IPS-15b (cell line): ENCODE data around the gene SELP.

Experiments
- H3K27me3 ChIP-seq: one replicate; pipeline ENCODE4 v1.6.1; 2013; ENCODE audit warnings: low read length; ENCODE audit not compliant: control insufficient read depth, insufficient read depth
- H3K36me3 ChIP-seq: one replicate; pipeline ENCODE4 v1.6.1; 2013; ENCODE audit warnings: low read length; ENCODE audit not compliant: control insufficient read depth, insufficient read depth
- H3K4me1 ChIP-seq: one replicate; pipeline ENCODE4 v1.6.1; 2013; ENCODE audit warnings: mild to moderate bottlenecking, low read length; ENCODE audit not compliant: control insufficient read depth, insufficient read depth
- H3K4me3 ChIP-seq: one replicate; pipeline ENCODE4 v1.5.1; 2013; ENCODE audit warnings: low read depth, low read length
- H3K9ac ChIP-seq: one replicate; pipeline ENCODE4 v1.6.1; 2013; ENCODE audit warnings: low read depth, mild to moderate bottlenecking, low read length
- H3K9me3 ChIP-seq: one replicate; pipeline ENCODE4 v1.6.1; 2013; ENCODE audit warnings: mild to moderate bottlenecking, low read length; ENCODE audit not compliant: control insufficient read depth, insufficient read depth

SELP gene

GRCh38 chr1:169650551-169650950, 20.6 kb upstream of the SELP start:
- Histone ChIP-seq H3K27me3 (no peaks in the 10 kb centered on the region), H3K9ac (no peak overlapping the region), H3K4me1 (no peaks in the 10 kb centered on the region), H3K4me3 (no peak overlapping the region), H3K9me3 (no peaks in the 10 kb centered on the region), H3K36me3 (no peaks in the 10 kb centered on the region)

- Histone ChIP-seq H3K36me3 (no peaks in the 10 kb centered on the region), H3K4me3 (no peak overlapping the region), H3K9ac (no peak overlapping the region), H3K4me1 (no peaks in the 10 kb centered on the region), H3K27me3 (no peaks in the 10 kb centered on the region), H3K9me3 (no peaks in the 10 kb centered on the region)
Measured at GRCh38 chr1:169648709-169649108, 18.8 kb upstream of the SELP start.

GRCh38 chr1:169648187-169648586, 18.3 kb upstream of the SELP start:
- H3K36me3 ChIP-seq = no peaks in the 10 kb centered on the region
- H3K9me3 ChIP-seq = no peaks in the 10 kb centered on the region
- no peaks in the 10 kb centered on the region for H3K4me1 ChIP-seq
- no peaks in the 10 kb centered on the region for H3K27me3 ChIP-seq
- H3K4me3 ChIP-seq = no peak overlapping the region
- no peak overlapping the region for H3K9ac ChIP-seq

GRCh38 chr1:169647512-169647911, 17.6 kb upstream of the SELP start:
- no peaks in the 10 kb centered on the region for H3K4me1 ChIP-seq
- no peak overlapping the region for H3K4me3 ChIP-seq
- H3K9ac ChIP-seq = no peak overlapping the region
- no peaks in the 10 kb centered on the region for H3K9me3 ChIP-seq
- H3K36me3 ChIP-seq = no peaks in the 10 kb centered on the region
- no peaks in the 10 kb centered on the region for H3K27me3 ChIP-seq

- no peaks in the 10 kb centered on the region for H3K27me3 ChIP-seq
- H3K9me3 ChIP-seq = no peaks in the 10 kb centered on the region
- H3K4me3 ChIP-seq = no peak overlapping the region
- H3K4me1 ChIP-seq = no peaks in the 10 kb centered on the region
- H3K9ac ChIP-seq = no peak overlapping the region
- no peaks in the 10 kb centered on the region for H3K36me3 ChIP-seq
Measured at GRCh38 chr1:169644297-169644696, 14.4 kb upstream of the SELP start.

GRCh38 chr1:169634877-169635276, 5.0 kb upstream of the SELP start:
- no peaks in the 10 kb centered on the region for H3K9me3 ChIP-seq
- H3K4me1 ChIP-seq = no peaks in the 10 kb centered on the region
- H3K36me3 ChIP-seq = no peaks in the 10 kb centered on the region
- no peaks in the 10 kb centered on the region for H3K27me3 ChIP-seq
- no peak overlapping the region for H3K4me3 ChIP-seq
- H3K9ac ChIP-seq = no peak overlapping the region

- H3K9me3 ChIP-seq = no peaks in the 10 kb centered on the region
Measured at GRCh38 chr1:169634145-169634544, 4.2 kb upstream of the SELP start.

GRCh38 chr1:169631249-169631648, 1.3 kb upstream of the SELP start:
- no peak overlapping the region for H3K9ac ChIP-seq
- no peaks in the 10 kb centered on the region for H3K36me3 ChIP-seq
- no peaks in the 10 kb centered on the region for H3K9me3 ChIP-seq
- H3K27me3 ChIP-seq = no peaks in the 10 kb centered on the region
- H3K4me3 ChIP-seq = no peak overlapping the region
- no peaks in the 10 kb centered on the region for H3K4me1 ChIP-seq

More at GRCh38 chr1:169634145-169634544, 4.2 kb upstream of the SELP start:
- H3K9ac ChIP-seq = no peak overlapping the region
- no peaks in the 10 kb centered on the region for H3K36me3 ChIP-seq
- H3K4me3 ChIP-seq = no peak overlapping the region
- no peaks in the 10 kb centered on the region for H3K4me1 ChIP-seq
- H3K27me3 ChIP-seq = no peaks in the 10 kb centered on the region

GRCh38 chr1:169624912-169625311, 5.0 kb downstream of the SELP start:
- no peak overlapping the region for H3K9ac ChIP-seq
- H3K36me3 ChIP-seq = no peaks in the 10 kb centered on the region
- no peaks in the 10 kb centered on the region for H3K4me1 ChIP-seq
- H3K4me3 ChIP-seq = no peak overlapping the region
- H3K27me3 ChIP-seq = no peaks in the 10 kb centered on the region
- no peaks in the 10 kb centered on the region for H3K9me3 ChIP-seq

GRCh38 chr1:169624122-169624521, 5.8 kb downstream of the SELP start:
- Histone ChIP-seq H3K4me1 (no peaks in the 10 kb centered on the region), H3K36me3 (no peaks in the 10 kb centered on the region), H3K9me3 (no peaks in the 10 kb centered on the region), H3K9ac (no peak overlapping the region), H3K27me3 (no peaks in the 10 kb centered on the region), H3K4me3 (no peak overlapping the region)

GRCh38 chr1:169623132-169623926, 6.6 kb downstream of the SELP start:
- no peak overlapping the region for H3K9ac ChIP-seq
- H3K36me3 ChIP-seq = no peaks in the 10 kb centered on the region
- H3K27me3 ChIP-seq = no peaks in the 10 kb centered on the region
- H3K9me3 ChIP-seq = no peaks in the 10 kb centered on the region
- H3K4me3 ChIP-seq = no peak overlapping the region
- H3K4me1 ChIP-seq = no peaks in the 10 kb centered on the region

GRCh38 chr1:169620565-169620964, 9.4 kb downstream of the SELP start:
- Histone ChIP-seq H3K36me3 (no peaks in the 10 kb centered on the region), H3K27me3 (no peaks in the 10 kb centered on the region), H3K9me3 (no peaks in the 10 kb centered on the region), H3K9ac (no peak overlapping the region), H3K4me3 (no peak overlapping the region), H3K4me1 (no peaks in the 10 kb centered on the region)
